BE2C (cell line): ENCODE measurements around the gene ANXA7.
"Not testable (repeated sequence)": the region's sequence is repeated elsewhere in the genome, so short reads cannot be mapped to it uniquely, and the experiment has no call there.

Source experiments
- DNase-seq: peaks from one replicate; pipeline ENCODE4 v3.0.0-alpha.2; 2020
- H3K27me3 ChIP-seq: fragments of 250-450 bp; sonication (Bioruptor Pico); 2 replicates; pipeline ENCODE4 v1.5.1; 2020; ENCODE audit warnings: mild to moderate bottlenecking
- H3K36me3 ChIP-seq: fragments of 250-450 bp; sonication (Bioruptor Pico); 2 replicates; pipeline ENCODE4 v1.5.1; 2020; ENCODE audit warnings: mild to moderate bottlenecking
- H3K4me1 ChIP-seq: fragments of 250-450 bp; sonication (Bioruptor Pico); 2 replicates; pipeline ENCODE4 v1.5.1; 2020
- H3K4me3 ChIP-seq: 2 replicates; pipeline ENCODE4 v1.5.1; 2011; ENCODE audit warnings: low read depth, low read length
- H3K9me3 ChIP-seq: fragments of 250-450 bp; sonication (Bioruptor Pico); 2 replicates; pipeline ENCODE4 v1.5.1; 2020
- CTCF ChIP-seq: IDR thresholded peaks from 2 replicates; pipeline ENCODE4 v1.5.1; 2012; ENCODE audit warnings: mild to moderate bottlenecking, low read depth, low read length

The ANXA7 gene

GRCh38 chr10:73405556-73405955, 8.3 kb downstream of the ANXA7 start:
- Histone ChIP-seq H3K36me3 (no peaks in the 10 kb centered on the region), H3K4me1 (no peaks in the 10 kb centered on the region)
- no peak for DNase-seq

GRCh38 chr10:73404690-73405089, 9.2 kb downstream of the ANXA7 start:
- TF ChIP-seq CTCF = no peak
- no peak overlapping the region for H3K4me3 ChIP-seq
- H3K36me3 ChIP-seq = no peaks in the 10 kb centered on the region
- H3K9me3 ChIP-seq = no peaks in the 10 kb centered on the region
- no peaks in the 10 kb centered on the region for H3K27me3 ChIP-seq
- H3K4me1 ChIP-seq = no peaks in the 10 kb centered on the region
- DNase-seq = no peak

More at GRCh38 chr10:73405556-73405955, 8.3 kb downstream of the ANXA7 start:
- Histone ChIP-seq H3K4me3 (no peak overlapping the region), H3K27me3 (no peaks in the 10 kb centered on the region), H3K9me3 (no peaks in the 10 kb centered on the region)
- TF ChIP-seq CTCF = no peak

GRCh38 chr10:73401636-73402035, 12.2 kb downstream of the ANXA7 start:
- Histone ChIP-seq H3K4me1 (no peaks in the 10 kb centered on the region), H3K36me3 (no peaks in the 10 kb centered on the region), H3K9me3 (no peaks in the 10 kb centered on the region), H3K4me3 (no peak overlapping the region), H3K27me3 (no peaks in the 10 kb centered on the region)
- TF ChIP-seq CTCF = no peak
- DNase-seq = no peak

GRCh38 chr10:73399063-73399462, 14.8 kb downstream of the ANXA7 start:
- no peak for TF ChIP-seq CTCF
- DNase-seq = no peak
- Histone ChIP-seq H3K27me3 (no peaks in the 10 kb centered on the region), H3K9me3 (no peaks in the 10 kb centered on the region), H3K36me3 (peaks cover 19% of the 10 kb centered on the region), H3K4me3 (no peak overlapping the region), H3K4me1 (no peaks in the 10 kb centered on the region)

GRCh38 chr10:73398024-73398423, 15.8 kb downstream of the ANXA7 start:
- H3K27me3 ChIP-seq = no peaks in the 10 kb centered on the region
- H3K9me3 ChIP-seq = no peaks in the 10 kb centered on the region
- DNase-seq = no peak
- H3K36me3 ChIP-seq = peaks cover 19% of the 10 kb centered on the region
- no peak overlapping the region for H3K4me3 ChIP-seq
- peak; percentile 29; the same call in 1 of the 2 replicates for TF ChIP-seq CTCF
- H3K4me1 ChIP-seq = no peaks in the 10 kb centered on the region

- not testable (repeated sequence) for H3K27me3 ChIP-seq, H3K4me3 ChIP-seq, H3K4me1 ChIP-seq, DNase-seq, H3K9me3 ChIP-seq
- peaks cover 23% of the 10 kb centered on the region for H3K36me3 ChIP-seq
These were observed 19.5 kb downstream of the ANXA7 start for GRCh38 chr10:73394325-73394724.

GRCh38 chr10:73388228-73388627, 25.6 kb downstream of the ANXA7 start:
- Histone ChIP-seq H3K9me3 (no peaks in the 10 kb centered on the region), H3K4me1 (no peaks in the 10 kb centered on the region), H3K4me3 (no peak overlapping the region), H3K27me3 (no peaks in the 10 kb centered on the region), H3K36me3 (peaks cover 17% of the 10 kb centered on the region)
- no peak for DNase-seq
- TF ChIP-seq CTCF = no peak
